Stimulated activated memory B cell treated with anti-CD40 and anti-IgM and Interleukin-4, amounts not matched to agents 10 μg/mL and 1 μg/mL and 100 μg/mL, for 72 hours (primary cell): Measurements from ENCODE around the gene MAGEC1.
"Not testable (repeated sequence)": the region's sequence is repeated elsewhere in the genome, so short reads cannot be mapped to it uniquely, and the experiment has no call there.

ENCODE experiments used
- ATAC-seq: fragments of 150-1000 bp; cut with Tn5 transposase; 2 replicates; pipeline ENCODE4 v1.10.0; 2021
- H3K27ac Mint-ChIP-seq: one replicate; pipeline ENCODE4 v1.8.0; 2022; ENCODE audit warnings: mild to moderate bottlenecking, mixed read lengths
- H3K27me3 Mint-ChIP-seq: one replicate; pipeline ENCODE4 v1.8.0; 2022; ENCODE audit warnings: mixed read lengths
- H3K36me3 Mint-ChIP-seq: one replicate; pipeline ENCODE4 v1.8.0; 2022; ENCODE audit warnings: mixed read lengths
- H3K4me1 Mint-ChIP-seq: one replicate; pipeline ENCODE4 v1.8.0; 2022; ENCODE audit warnings: mixed read lengths
- H3K4me3 Mint-ChIP-seq: one replicate; pipeline ENCODE4 v1.8.0; 2022; ENCODE audit warnings: mild to moderate bottlenecking, moderate library complexity, mixed read lengths
- H3K9me3 Mint-ChIP-seq: one replicate; pipeline ENCODE4 v1.8.0; 2022; ENCODE audit warnings: mixed read lengths

Gene MAGEC1

GRCh38 chrX:141903400-141904155 is at the start of gene MAGEC1:
Gene MAGEC1, plus strand, starts transcription at chrX:141903894. Its CDS starts 1,179 bp downstream, at chrX:141905073.
- no peak for ATAC-seq
- no peak within 1 kb of the TSS for H3K4me3 Mint-ChIP-seq
- no peaks in the 10 kb centered on the region for H3K27me3 Mint-ChIP-seq
- H3K9me3 Mint-ChIP-seq = peaks cover 17% of the 10 kb centered on the region
- no peaks in the 10 kb centered on the region for H3K36me3 Mint-ChIP-seq
- H3K4me1 Mint-ChIP-seq = no peaks in the 10 kb centered on the region
- no peak within 1 kb of the TSS for H3K27ac Mint-ChIP-seq

- no peak for ATAC-seq
- no peaks in the 10 kb centered on the region for H3K4me1 Mint-ChIP-seq
- peaks cover under 1% of the 10 kb centered on the region for H3K9me3 Mint-ChIP-seq
- H3K27me3 Mint-ChIP-seq = no peaks in the 10 kb centered on the region
- no peak overlapping the region for H3K4me3 Mint-ChIP-seq
- no peaks in the 10 kb centered on the region for H3K36me3 Mint-ChIP-seq
- H3K27ac Mint-ChIP-seq = no peak overlapping the region
Measured at GRCh38 chrX:141857479-141857878, 46.2 kb upstream of the MAGEC1 start.

- Mint-ChIP-seq H3K4me1 (no peaks in the 10 kb centered on the region), H3K27ac (no peak overlapping the region), H3K4me3 (no peak overlapping the region), H3K36me3 (no peaks in the 10 kb centered on the region), H3K9me3 (peaks cover 3% of the 10 kb centered on the region), H3K27me3 (no peaks in the 10 kb centered on the region)
- ATAC-seq = no peak
Measured at GRCh38 chrX:141879616-141880015, 24.1 kb upstream of the MAGEC1 start.

- H3K27me3 Mint-ChIP-seq, H3K4me1 Mint-ChIP-seq, H3K4me3 Mint-ChIP-seq, H3K9me3 Mint-ChIP-seq, H3K27ac Mint-ChIP-seq, H3K36me3 Mint-ChIP-seq, ATAC-seq: not testable (repeated sequence)
Measured at GRCh38 chrX:141888811-141889210, 14.9 kb upstream of the MAGEC1 start.

- Mint-ChIP-seq H3K4me1 (no peaks in the 10 kb centered on the region), H3K27ac (no peak overlapping the region), H3K36me3 (no peaks in the 10 kb centered on the region), H3K9me3 (peaks cover 5% of the 10 kb centered on the region), H3K27me3 (no peaks in the 10 kb centered on the region), H3K4me3 (no peak overlapping the region)
- ATAC-seq = no peak
Measured at GRCh38 chrX:141894733-141895132, 9.0 kb upstream of the MAGEC1 start.

GRCh38 chrX:141897690-141898089 is 6.0 kb upstream of the MAGEC1 start:
- no peak for ATAC-seq
- no peaks in the 10 kb centered on the region for H3K36me3 Mint-ChIP-seq
- peaks cover 5% of the 10 kb centered on the region for H3K9me3 Mint-ChIP-seq
- H3K4me1 Mint-ChIP-seq = no peaks in the 10 kb centered on the region
- no peak overlapping the region for H3K4me3 Mint-ChIP-seq
- H3K27ac Mint-ChIP-seq = no peak overlapping the region
- no peaks in the 10 kb centered on the region for H3K27me3 Mint-ChIP-seq

- Mint-ChIP-seq H3K27ac (no peak overlapping the region), H3K27me3 (no peaks in the 10 kb centered on the region), H3K4me1 (no peaks in the 10 kb centered on the region), H3K36me3 (no peaks in the 10 kb centered on the region), H3K9me3 (peaks cover 13% of the 10 kb centered on the region), H3K4me3 (no peak overlapping the region)
- ATAC-seq = no peak
Measured at GRCh38 chrX:141902366-141902765, 1.3 kb upstream of the MAGEC1 start.

- Mint-ChIP-seq H3K27ac (no peak overlapping the region), H3K27me3 (no peaks in the 10 kb centered on the region), H3K36me3 (no peaks in the 10 kb centered on the region), H3K4me1 (no peaks in the 10 kb centered on the region), H3K9me3 (peaks cover 17% of the 10 kb centered on the region), H3K4me3 (no peak overlapping the region)
- ATAC-seq = no peak
Measured at GRCh38 chrX:141904262-141904661, 568 bp downstream of the MAGEC1 start.

- no peaks in the 10 kb centered on the region for H3K36me3 Mint-ChIP-seq
- no peaks in the 10 kb centered on the region for H3K9me3 Mint-ChIP-seq
- no peaks in the 10 kb centered on the region for H3K4me1 Mint-ChIP-seq
- H3K27ac Mint-ChIP-seq = no peak overlapping the region
- ATAC-seq = no peak
- no peak overlapping the region for H3K4me3 Mint-ChIP-seq
- H3K27me3 Mint-ChIP-seq = no peaks in the 10 kb centered on the region
Measured at GRCh38 chrX:141917801-141918200, 14.1 kb downstream of the MAGEC1 start.

GRCh38 chrX:141924293-141924692 is 20.6 kb downstream of the MAGEC1 start:
- Mint-ChIP-seq H3K4me3 (no peak overlapping the region), H3K9me3 (peaks cover 3% of the 10 kb centered on the region), H3K27me3 (no peaks in the 10 kb centered on the region), H3K36me3 (no peaks in the 10 kb centered on the region), H3K27ac (no peak overlapping the region), H3K4me1 (no peaks in the 10 kb centered on the region)
- ATAC-seq = no peak

GRCh38 chrX:141928432-141928831 is 24.7 kb downstream of the MAGEC1 start:
- H3K27ac Mint-ChIP-seq = no peak overlapping the region
- no peaks in the 10 kb centered on the region for H3K4me1 Mint-ChIP-seq
- ATAC-seq = no peak
- H3K27me3 Mint-ChIP-seq = no peaks in the 10 kb centered on the region
- H3K36me3 Mint-ChIP-seq = no peaks in the 10 kb centered on the region
- no peak overlapping the region for H3K4me3 Mint-ChIP-seq
- H3K9me3 Mint-ChIP-seq = peaks cover under 1% of the 10 kb centered on the region

GRCh38 chrX:141934059-141934641 is 30.5 kb downstream of the MAGEC1 start:
- no peaks in the 10 kb centered on the region for H3K27me3 Mint-ChIP-seq
- H3K27ac Mint-ChIP-seq = no peak overlapping the region
- H3K4me3 Mint-ChIP-seq = no peak overlapping the region
- no peaks in the 10 kb centered on the region for H3K36me3 Mint-ChIP-seq
- ATAC-seq = no peak
- H3K4me1 Mint-ChIP-seq = no peaks in the 10 kb centered on the region
- no peaks in the 10 kb centered on the region for H3K9me3 Mint-ChIP-seq

- Mint-ChIP-seq H3K4me3 (no peak overlapping the region), H3K36me3 (no peaks in the 10 kb centered on the region), H3K27me3 (no peaks in the 10 kb centered on the region), H3K4me1 (no peaks in the 10 kb centered on the region), H3K9me3 (no peaks in the 10 kb centered on the region), H3K27ac (no peak overlapping the region)
- ATAC-seq = no peak
Measured at GRCh38 chrX:141935645-141936044, 32.0 kb downstream of the MAGEC1 start.

- Mint-ChIP-seq H3K27me3 (no peaks in the 10 kb centered on the region), H3K9me3 (no peaks in the 10 kb centered on the region), H3K4me3 (no peak overlapping the region), H3K4me1 (no peaks in the 10 kb centered on the region), H3K27ac (no peak overlapping the region), H3K36me3 (no peaks in the 10 kb centered on the region)
- ATAC-seq = no peak
Measured at GRCh38 chrX:141936080-141936479, 32.4 kb downstream of the MAGEC1 start.

- ATAC-seq = no peak
- H3K36me3 Mint-ChIP-seq = no peaks in the 10 kb centered on the region
Measured at GRCh38 chrX:141941234-141941633, 37.5 kb downstream of the MAGEC1 start.

GRCh38 chrX:141945426-141945825 is 41.7 kb downstream of the MAGEC1 start:
- no peaks in the 10 kb centered on the region for H3K27me3 Mint-ChIP-seq
- H3K36me3 Mint-ChIP-seq = no peaks in the 10 kb centered on the region
- H3K27ac Mint-ChIP-seq = no peak overlapping the region
- H3K4me1 Mint-ChIP-seq = no peaks in the 10 kb centered on the region
- no peaks in the 10 kb centered on the region for H3K9me3 Mint-ChIP-seq
- no peak for ATAC-seq
- H3K4me3 Mint-ChIP-seq = no peak overlapping the region

More at GRCh38 chrX:141941234-141941633, 37.5 kb downstream of the MAGEC1 start:
- Mint-ChIP-seq H3K27me3 (no peaks in the 10 kb centered on the region), H3K27ac (no peak overlapping the region), H3K4me1 (no peaks in the 10 kb centered on the region), H3K4me3 (no peak overlapping the region), H3K9me3 (no peaks in the 10 kb centered on the region)
